GM19397 (cell line): Measurements from ENCODE around the gene PKM.
A peak's percentile ranks its signal among the peaks of the same experiment; 100 is the strongest.
"Not testable (repeated sequence)": the region's sequence is repeated elsewhere in the genome, so short reads cannot be mapped to it uniquely, and the experiment has no call there.

Experiments
- ATAC-seq: cut with Tn5 transposase; IDR thresholded peaks from one replicate; pipeline ENCODE4 v1.9.1; 2021; ENCODE audit warnings: mild to moderate bottlenecking, moderate library complexity; ENCODE audit not compliant: unreplicated experiment

PKM gene

GRCh38 chr15:72231066-72231832 lies at the start of gene PKM:
Gene PKM, minus strand, starts transcription at chr15:72231190. Its CDS starts 12,093 bp downstream, at chr15:72219097.
- ATAC-seq = peak; percentile 46

DNA sequence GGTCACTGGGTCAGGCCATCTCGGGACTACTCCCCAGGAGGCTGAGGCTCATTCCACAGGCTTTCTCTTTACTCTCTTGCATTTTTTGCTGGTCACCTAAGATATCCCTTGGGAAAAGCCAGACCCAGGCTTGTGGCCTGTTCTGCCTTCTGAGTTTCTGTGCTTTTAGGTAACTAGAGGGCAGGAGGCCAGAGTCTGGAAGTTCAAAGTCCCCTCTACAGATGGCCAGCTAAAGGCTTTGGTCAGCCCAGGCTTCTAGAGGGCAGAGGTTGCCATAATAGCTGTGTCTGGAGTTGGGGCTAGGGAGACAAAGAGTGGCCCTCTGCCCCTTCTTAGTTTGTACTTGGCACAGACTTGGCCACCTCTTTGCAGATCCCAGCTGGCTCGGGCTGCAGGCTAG lies 49.8 kb upstream of the PKM start:
- no peak for ATAC-seq

DNA sequence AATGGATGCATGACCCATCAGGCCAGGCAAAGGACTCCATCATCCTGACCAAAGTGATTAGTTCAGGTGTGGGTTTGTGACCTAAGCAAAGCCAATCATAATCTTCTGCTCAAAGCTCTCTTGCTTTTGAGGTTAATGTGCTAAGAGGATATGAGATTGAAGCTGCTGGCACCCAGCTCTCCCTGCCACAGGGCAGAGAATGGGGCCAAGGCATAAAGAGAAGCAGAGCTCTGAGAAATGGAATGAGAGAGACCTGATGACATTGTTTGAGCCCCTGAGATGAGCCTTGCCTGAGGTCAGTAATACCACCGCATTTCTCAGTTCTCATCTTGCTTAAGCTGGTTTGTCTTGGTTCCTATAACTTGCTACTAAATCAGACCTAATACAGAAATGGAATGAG lies 47.7 kb upstream of the PKM start:
- ATAC-seq = no peak

DNA sequence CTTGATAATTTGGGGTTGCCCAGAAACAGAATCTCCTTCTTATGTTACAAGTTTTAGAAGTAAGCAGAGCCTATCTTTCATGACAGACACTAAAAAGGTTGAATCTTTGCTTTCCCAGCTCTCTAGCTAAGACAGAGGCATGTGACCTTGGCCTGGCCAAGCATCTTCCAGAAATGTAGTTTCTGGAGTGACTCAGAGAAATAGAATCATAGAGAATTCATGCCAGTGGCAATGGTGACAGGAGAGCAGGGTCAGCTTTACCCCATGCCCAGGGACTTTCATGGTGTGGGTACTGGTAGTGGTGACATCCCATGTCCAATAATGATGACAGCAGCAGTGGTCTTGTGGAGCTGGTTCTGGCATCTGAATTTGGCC lies 45.3 kb upstream of the PKM start:
- ATAC-seq = no peak

DNA sequence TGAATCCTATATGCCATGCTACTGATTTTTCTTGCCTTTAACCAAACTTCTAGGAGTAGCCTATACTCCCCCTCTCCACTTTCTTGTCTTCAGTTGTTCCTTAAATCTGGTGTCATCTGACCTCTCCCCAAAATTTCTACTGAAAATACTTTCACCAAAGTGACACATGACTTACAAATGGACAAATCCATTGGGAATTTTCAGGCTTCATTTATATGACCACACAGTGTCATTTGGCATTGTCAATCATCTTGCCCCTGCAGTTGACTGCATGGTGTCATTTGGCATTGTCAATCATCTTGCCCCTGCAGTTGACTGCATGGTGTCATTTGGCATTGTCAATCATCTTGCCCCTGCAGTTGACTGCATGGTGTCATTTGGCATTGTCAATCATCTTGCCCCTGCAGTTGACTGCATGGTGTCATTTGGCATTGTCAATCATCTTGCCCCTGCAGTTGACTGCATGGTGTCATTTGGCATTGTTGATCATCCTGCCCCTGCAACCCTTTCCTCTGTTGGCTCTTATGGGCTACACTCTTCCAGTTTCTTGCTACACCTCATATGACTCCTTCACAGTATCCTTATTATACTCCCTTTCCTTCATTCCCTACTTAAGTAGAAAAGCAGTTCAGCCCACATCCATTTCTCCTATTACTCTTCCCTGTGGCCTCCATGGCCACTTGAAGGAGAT lies 44.8 kb upstream of the PKM start:
- not testable (repeated sequence) for ATAC-seq

DNA sequence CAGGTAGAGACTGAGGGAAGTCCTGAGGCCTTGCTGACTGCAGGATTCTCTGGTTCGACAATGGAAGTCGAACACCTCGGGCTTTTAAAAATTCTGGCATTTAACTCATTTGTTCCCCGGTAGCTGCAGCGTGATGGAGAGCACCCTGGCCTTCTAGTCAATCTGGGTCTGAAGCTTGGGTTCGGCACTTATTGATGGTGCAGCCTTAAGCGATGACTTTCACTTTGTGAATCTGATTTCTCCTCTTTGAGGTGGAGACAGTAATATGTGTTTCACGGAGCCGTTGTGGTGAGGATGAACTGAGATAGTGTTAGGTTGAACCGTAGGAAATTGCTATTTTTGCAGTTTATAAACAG lies 42.0 kb upstream of the PKM start:
- no peak for ATAC-seq

DNA sequence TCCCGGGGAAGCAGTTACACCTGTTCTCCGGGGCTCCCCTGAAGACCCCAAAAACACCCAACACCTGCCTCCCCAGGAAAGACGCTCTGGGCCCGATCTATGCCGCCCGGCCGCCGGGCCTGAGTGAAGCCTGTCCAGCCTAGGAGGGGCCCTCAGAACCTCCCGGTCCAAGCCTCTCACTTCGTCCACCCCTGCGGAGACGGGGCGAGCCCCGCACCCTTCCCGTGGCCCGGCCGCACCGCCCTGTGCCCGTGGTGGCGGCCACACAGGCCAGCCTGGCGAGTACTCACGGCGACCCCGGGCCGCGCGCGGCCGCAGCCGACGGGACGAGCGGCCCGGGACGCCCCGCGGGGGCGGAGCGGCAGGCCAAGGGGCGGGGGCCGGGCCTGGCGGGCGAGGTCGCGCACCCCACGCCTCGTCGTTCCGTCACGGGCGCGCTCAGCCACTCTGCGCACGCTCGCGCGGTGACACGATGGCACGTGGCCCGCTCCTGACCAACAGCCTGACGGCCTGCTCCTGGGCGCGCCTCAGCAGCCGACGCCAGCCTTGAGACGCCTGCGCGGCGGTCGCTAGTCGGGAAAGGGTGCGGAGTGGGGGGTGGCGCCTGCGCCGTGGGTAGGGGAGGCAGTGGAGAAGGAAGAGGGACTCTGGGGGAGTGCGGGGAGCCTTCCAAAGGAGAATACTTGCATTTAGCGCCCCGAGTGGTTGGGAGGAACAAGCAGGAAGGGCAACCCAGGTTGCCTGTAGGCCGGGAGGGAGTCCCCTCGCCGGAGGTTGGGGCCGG lies 41.4 kb upstream of the PKM start, which contains the start of gene PARP6:
PARP6 (minus strand) TSS at position 342 of the 784 bp plus-strand sequence. CDS start 5,077 bp downstream, outside the sequence.
- peak; percentile 96 for ATAC-seq

DNA sequence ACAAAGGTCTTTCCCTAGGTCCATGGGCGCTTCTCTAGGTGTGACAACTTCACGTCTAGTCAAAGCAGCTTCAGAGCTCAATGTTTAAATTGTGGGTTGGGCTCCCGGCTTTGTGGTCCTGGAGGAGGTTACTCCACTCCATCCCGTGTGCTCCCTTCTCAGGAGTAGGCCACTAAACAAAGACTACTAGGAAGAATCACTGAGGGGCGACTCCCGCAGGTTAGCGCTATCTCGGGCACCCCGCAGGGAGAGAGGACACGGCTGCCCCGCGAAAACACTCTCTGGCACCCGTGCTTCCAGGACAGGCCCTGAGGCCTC lies 40.9 kb upstream of the PKM start:
- ATAC-seq = no peak

GRCh38 chr15:72271221-72271620 lies 40.2 kb upstream of the PKM start:
- ATAC-seq = no peak

DNA sequence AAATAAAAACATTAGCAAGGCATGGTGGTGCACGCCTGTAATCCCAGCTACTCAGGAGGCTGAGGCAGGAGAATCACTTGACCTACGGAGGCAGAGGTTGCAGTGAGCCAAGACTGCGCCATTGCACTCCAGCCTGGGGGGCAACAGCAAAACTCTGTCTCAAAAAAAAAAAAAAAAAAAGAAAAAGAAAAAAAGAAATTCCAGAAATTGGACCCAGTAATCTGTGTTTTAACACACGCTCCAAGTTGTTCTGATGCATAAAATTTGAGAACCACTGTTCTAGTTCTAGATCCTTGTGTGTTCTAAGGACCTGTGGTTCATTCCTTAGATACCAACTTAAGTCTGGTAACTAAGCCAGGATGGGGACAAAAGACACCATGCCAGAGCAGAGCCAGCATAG lies 38.7 kb upstream of the PKM start:
- no peak for ATAC-seq

- ATAC-seq = no peak
Observed at GRCh38 chr15:72265031-72265430, 34.0 kb upstream of the PKM start.

DNA sequence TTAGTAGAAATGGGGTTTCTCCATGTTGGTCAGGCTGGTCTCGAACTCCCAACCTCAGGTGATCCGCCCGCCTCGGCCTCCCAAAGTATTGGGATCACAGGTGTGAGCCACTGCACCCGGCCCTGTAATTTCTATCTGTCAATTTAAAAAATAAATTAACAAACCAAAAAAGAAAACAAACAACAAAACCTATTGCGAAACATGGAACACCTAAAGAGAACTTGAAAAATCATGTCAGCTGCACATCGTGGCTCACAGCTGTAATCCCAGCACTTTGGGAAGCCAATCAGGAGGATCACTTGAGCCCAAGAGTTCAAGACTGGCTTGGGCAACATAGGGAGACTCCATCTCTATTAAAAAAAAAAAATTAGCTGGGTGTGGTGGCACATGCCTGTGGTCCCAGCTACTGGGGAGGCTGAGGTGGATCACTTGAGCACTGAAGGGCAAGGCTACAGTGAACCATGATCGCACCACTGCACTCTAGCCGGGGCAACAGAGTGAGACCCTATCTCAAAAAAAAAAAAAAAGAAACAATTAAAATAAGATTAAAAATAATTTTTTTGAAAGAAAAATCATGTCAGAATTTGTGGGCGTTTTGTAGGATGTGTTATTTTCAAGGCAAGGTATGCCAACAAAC lies 21.8 kb upstream of the PKM start:
- no peak for ATAC-seq

- no peak for ATAC-seq
Observed at GRCh38 chr15:72249142-72249810, 18.3 kb upstream of the PKM start.

DNA sequence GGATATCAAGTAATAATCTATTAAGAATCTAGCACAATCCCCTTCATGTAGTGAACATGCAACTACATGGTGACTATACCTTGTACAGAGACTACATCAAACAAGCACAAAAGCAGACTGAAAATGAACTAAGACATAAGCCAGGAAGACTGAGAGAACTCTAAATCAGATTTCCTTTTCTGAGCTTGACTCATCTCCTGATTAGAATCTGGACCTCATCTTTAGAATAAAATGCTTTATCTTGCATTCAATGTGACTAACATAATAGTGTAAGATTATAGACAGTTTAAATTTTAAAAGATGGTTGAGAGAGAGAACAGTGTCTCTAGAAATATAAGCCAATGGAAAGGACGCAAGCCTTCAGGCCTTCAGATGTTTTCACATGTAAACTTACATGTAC lies 17.5 kb upstream of the PKM start:
- ATAC-seq = no peak

- ATAC-seq = no peak
Observed at GRCh38 chr15:72242775-72243370, 11.9 kb upstream of the PKM start.

DNA sequence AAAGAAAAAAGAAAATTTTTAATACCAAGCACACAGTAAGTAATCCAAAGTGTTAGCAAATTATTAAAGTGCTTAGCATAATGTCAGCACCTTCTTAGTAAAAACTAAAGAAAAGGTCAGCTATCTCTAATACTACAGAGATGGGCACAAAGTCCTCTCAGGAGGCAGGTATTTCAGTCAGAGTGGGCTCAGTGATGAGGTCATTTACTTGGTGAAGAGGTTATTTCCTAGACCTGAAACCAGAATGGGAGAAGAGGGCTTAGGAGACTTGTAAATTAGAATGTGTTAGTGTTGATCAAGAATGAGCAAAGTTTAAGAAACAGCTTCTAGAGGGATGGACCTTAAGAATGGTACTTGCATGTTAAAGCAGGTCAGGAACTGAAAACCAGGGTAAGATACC lies 8.7 kb upstream of the PKM start:
- no peak for ATAC-seq

DNA sequence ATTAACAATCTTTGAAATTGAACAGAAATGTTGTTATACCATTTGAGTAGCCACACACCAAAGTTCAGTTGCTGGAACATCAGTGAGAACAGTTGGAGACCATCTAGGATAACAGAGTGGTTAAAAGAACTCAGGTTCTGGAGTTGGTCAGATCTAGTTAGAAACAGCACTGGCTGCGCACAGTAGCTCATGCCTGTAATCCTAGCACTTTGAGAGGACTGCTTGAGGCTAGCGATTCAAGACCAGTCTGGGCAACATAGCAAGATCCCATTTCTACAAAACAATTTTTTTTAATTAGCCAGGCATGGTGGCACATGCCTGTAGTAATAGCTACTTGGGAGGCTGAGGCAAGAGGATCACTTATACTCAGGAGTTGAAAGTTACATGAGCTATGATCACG lies 7.6 kb upstream of the PKM start:
- no peak for ATAC-seq

DNA sequence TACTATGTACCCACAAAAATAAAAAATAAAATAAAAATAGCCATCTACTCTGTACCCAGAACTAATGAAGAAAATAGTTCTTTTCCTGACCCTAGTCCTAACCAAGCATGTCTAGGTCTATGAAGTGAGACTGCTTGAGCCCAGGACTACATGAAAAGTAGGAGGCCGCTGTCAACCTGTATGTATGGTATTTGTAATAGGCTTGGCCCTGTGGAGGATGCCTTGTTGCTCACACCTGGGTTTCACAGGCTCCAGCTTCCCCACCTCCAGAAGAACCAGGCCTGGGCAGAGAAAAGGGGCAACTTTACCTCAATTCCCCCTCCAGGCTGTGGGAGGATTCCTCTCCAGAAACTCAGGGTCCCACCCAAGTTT lies 6.8 kb upstream of the PKM start:
- no peak for ATAC-seq

GRCh38 chr15:72237029-72237852 lies 6.3 kb upstream of the PKM start:
- no peak for ATAC-seq
